HFFc6 (cell line): ENCODE results near the gene CELF1. TPM values are rescaled to one million over a fixed set of nuclear protein-coding genes. Genes with fewer than 3 reads are reported as not detected.
"Not testable (repeated sequence)": the region's sequence is repeated elsewhere in the genome, so short reads cannot be mapped to it uniquely, and the experiment has no call there.

Experiments
- DNase-seq: peaks from one replicate; pipeline ENCODE4 v3.0.0-alpha.2; 2018
- H3K27ac Mint-ChIP-seq: 2 replicates; pipeline ENCODE4 v1.8.0; 2020; ENCODE audit warnings: mild to moderate bottlenecking, mixed read lengths
- H3K27me3 Mint-ChIP-seq: 2 replicates; pipeline ENCODE4 v1.8.0; 2021; ENCODE audit warnings: mild to moderate bottlenecking, moderate library complexity, mixed read lengths; ENCODE audit not compliant: insufficient read depth
- H3K36me3 Mint-ChIP-seq: 2 replicates; pipeline ENCODE4 v1.8.0; 2021; ENCODE audit warnings: low read depth, mixed read lengths
- H3K4me1 Mint-ChIP-seq: 2 replicates; pipeline ENCODE4 v1.8.0; 2020; ENCODE audit warnings: low read depth, mixed read lengths
- H3K4me3 Mint-ChIP-seq: 2 replicates; pipeline ENCODE4 v1.8.0; 2020; ENCODE audit warnings: mild to moderate bottlenecking, moderate library complexity, mixed read lengths
- H3K9me3 Mint-ChIP-seq: 2 replicates; pipeline ENCODE4 v1.8.0; 2020; ENCODE audit warnings: mild to moderate bottlenecking, mixed read lengths
- total RNA-seq, 6 experiments: library from RNA; stranded (reverse); fragmentation: NEBNext Ultra II Directional; extraction: Animal tissue kit (Norgen Biotek cat#: 25700); gene quantifications; 2 replicates in 1 of 6; 3 replicates in 5 of 6; pipeline ENCODE4 v1.2.3, GENCODE V29; 2021
- TF ChIP-seq, protein P1 (sequence below): fragments of 200-600 bp; sonication (generic); IDR thresholded peaks from 2 replicates; pipeline ENCODE4 v1.5.0; 2021; ENCODE audit warnings: antibody characterized with exemption, mild to moderate bottlenecking

Gene CELF1
- total RNA-seq, 6 experiments from 2014 or later, result 103 to 131 (median 120) TPM

DNA sequence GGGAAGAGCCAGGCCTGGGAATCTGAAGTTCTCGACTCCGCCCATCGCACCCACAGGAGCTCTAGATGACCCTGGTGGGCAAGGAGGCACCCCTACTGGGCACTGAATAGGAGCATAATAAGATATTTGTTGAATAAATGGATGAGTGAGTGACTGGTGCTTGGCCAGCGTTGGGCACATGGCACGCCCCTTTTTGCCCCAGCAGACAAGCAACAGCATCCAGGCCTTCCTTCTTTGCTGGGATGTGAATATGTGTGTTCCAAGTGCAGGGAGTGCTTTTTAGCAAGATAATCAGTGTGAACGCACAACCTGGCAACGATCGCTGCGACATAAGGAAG, 443 bp upstream of the CELF1 start:
- TF ChIP-seq, protein P1, sequence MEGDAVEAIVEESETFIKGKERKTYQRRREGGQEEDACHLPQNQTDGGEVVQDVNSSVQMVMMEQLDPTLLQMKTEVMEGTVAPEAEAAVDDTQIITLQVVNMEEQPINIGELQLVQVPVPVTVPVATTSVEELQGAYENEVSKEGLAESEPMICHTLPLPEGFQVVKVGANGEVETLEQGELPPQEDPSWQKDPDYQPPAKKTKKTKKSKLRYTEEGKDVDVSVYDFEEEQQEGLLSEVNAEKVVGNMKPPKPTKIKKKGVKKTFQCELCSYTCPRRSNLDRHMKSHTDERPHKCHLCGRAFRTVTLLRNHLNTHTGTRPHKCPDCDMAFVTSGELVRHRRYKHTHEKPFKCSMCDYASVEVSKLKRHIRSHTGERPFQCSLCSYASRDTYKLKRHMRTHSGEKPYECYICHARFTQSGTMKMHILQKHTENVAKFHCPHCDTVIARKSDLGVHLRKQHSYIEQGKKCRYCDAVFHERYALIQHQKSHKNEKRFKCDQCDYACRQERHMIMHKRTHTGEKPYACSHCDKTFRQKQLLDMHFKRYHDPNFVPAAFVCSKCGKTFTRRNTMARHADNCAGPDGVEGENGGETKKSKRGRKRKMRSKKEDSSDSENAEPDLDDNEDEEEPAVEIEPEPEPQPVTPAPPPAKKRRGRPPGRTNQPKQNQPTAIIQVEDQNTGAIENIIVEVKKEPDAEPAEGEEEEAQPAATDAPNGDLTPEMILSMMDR, result no peak; the same call in none of the 2 replicates
- peak; percentile 36 for DNase-seq
- Mint-ChIP-seq H3K4me1 (peaks cover 40% of the 10 kb centered on the region), H3K9me3 (no peaks in the 10 kb centered on the region), H3K4me3 (peak overlapping the region; percentile 99), H3K36me3 (peaks cover 24% of the 10 kb centered on the region), H3K27ac (peak overlapping the region; percentile 58), H3K27me3 (no peaks in the 10 kb centered on the region)

DNA sequence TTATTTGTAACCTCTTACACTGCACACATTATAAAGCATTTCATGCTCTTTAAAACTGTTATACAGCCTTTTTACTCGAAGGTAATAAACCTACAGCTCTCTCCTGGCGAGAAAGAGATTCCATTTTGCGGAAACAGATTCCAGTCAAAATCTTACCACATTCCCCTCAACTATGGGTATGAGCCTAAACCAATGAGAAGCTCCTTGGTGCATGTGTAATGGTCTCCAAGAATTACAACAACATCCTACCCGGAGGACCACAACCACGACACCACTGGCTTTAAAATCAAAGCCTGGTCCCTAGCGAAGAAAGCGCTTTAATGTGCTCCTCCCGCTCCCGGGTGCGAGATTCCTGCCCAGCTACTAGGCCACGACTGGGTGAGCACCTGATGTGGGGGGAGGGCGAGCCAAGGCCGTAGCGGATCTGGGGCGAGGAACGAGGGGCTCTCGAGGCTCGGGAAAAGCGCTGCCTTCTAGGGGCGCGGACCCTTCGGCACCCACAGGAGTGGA, 821 bp downstream of the CELF1 start:
- Mint-ChIP-seq H3K27ac (peak overlapping the region; percentile 97), H3K4me3 (peak overlapping the region; percentile 99), H3K9me3 (no peaks in the 10 kb centered on the region), H3K36me3 (peaks cover 24% of the 10 kb centered on the region), H3K4me1 (peaks cover 44% of the 10 kb centered on the region), H3K27me3 (no peaks in the 10 kb centered on the region)
- DNase-seq, result peak; percentile 26
- TF ChIP-seq, protein P1, result no peak

DNA sequence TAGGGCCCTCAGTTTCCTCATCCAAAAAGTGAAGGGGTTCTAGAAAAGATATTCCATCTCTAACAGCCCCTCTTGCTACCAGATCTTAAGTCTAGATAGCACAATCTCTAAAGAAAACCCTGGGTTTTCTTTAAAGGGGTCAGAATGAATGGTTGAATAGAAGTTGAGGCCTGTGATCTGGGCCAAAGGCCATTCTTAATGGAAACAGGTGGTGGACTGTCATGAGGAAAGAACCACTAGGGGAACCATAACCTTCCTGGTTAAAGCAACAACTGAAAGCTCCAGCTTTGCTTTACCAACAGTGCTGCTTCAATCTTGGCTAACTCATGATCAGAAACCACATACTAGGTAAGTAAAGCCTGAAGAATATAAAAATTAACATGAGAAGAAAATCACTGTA, 1.8 kb downstream of the CELF1 start:
- peaks cover 24% of the 10 kb centered on the region for H3K36me3 Mint-ChIP-seq
- no peaks in the 10 kb centered on the region for H3K27me3 Mint-ChIP-seq
- TF ChIP-seq, protein P1, result peak; percentile 70
- peak; percentile 28 for DNase-seq
- H3K9me3 Mint-ChIP-seq, result no peaks in the 10 kb centered on the region
- peak overlapping the region; percentile 97 for H3K27ac Mint-ChIP-seq
- H3K4me3 Mint-ChIP-seq, result peak overlapping the region; percentile 99
- H3K4me1 Mint-ChIP-seq, result peaks cover 44% of the 10 kb centered on the region

DNA sequence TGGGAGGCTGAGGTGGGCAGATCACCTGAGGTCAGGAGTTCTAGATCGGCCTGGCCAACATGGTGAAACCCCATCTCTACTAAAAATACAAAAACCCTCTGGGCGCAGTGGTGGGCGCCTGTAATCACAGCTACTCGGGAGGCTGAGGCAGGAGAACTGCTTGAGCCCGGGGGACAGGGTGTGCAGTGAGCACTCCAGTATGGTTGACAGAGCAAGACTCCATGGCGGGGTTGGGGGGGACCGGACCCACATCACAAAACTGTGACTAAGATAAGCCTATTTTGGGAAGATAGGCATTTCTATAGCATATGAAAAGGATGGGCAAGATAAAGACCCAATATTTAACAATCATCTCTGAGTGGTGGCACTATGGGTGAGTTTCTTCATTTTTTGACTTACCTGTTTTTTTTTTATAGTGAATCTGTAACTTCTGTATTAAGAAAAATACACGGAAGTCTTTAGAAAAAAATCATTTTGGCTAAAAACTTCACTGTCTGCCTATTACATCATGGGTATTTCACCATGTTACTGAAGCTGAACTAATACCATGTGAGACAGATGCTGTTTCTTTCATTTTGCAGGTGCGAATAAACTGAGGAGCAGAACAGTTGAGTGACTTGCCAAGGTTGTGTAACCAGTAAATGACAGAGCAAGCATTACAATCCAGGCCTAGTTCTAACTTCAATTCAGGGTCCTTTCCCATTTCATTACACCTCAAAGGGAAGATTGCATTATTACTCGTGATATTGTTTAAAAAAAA, 2.5 kb downstream of the CELF1 start:
- peaks cover 24% of the 10 kb centered on the region for H3K36me3 Mint-ChIP-seq
- DNase-seq, result no peak
- peaks cover 44% of the 10 kb centered on the region for H3K4me1 Mint-ChIP-seq
- peak overlapping the region; percentile 21; the same call in 1 of the 2 replicates for H3K27ac Mint-ChIP-seq
- H3K4me3 Mint-ChIP-seq, result peak overlapping the region; percentile 99
- H3K9me3 Mint-ChIP-seq, result no peaks in the 10 kb centered on the region
- no peaks in the 10 kb centered on the region for H3K27me3 Mint-ChIP-seq
- TF ChIP-seq, protein P1, result no peak

DNA sequence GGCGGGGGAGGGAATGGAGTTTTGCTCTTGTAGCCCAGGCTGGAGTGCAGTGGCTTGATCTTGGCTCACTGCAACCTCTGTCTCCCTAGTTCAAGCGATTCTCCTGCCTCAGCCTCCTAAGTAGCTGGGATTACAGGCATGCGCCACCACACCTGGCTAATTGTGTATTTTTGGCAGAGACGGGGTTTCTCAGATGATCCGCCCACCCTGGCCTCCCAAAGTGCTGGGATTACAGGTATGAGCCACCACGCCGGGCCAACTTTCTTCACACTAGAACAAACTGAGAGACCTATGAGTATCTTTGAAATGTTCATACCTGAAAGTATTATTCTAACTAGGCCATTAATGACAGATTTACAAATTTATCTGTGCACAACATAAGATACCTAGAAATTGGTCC, 6.7 kb downstream of the CELF1 start:
- not testable (repeated sequence) for H3K27me3 Mint-ChIP-seq, H3K9me3 Mint-ChIP-seq, H3K4me3 Mint-ChIP-seq, DNase-seq, H3K27ac Mint-ChIP-seq
- H3K36me3 Mint-ChIP-seq, result peaks cover 14% of the 10 kb centered on the region
- H3K4me1 Mint-ChIP-seq, result peaks cover 43% of the 10 kb centered on the region

DNA sequence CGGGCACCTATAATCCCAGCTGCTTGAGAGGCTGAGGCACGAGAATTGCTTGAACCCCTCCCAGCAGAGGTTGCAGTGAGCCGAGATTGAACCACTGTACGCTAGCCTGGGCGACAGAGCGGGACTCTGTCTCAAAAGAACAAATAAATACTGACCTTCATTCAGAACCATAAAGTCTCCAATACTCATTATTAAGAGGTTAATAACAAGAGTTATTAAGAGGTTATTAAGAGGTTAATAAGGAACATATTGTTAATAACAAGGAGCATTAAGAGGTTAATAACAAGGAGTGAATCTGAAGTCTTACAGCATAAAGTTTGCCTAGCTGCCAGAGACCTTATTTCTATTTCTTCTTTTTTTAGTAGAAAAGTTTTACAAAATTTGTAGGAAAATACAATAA, 7.6 kb downstream of the CELF1 start:
- no peak for DNase-seq
- Mint-ChIP-seq H3K4me3 (no peak overlapping the region), H3K27me3 (no peaks in the 10 kb centered on the region), H3K27ac (no peak overlapping the region), H3K9me3 (no peaks in the 10 kb centered on the region), H3K4me1 (peaks cover 43% of the 10 kb centered on the region), H3K36me3 (peaks cover 8% of the 10 kb centered on the region)
- TF ChIP-seq, protein P1, result no peak
